ENCODE results near the gene DRAP1. TPM values are rescaled to one million over a fixed set of nuclear protein-coding genes. Genes with fewer than 3 reads are reported as not detected.

The DRAP1 gene
- total and polyA plus RNA-seq, 9 of the 15 experiments (the other 6 are each of a cell fraction or from before 2014, with no cell fraction given) = 9.6 to 200 (median 92.9) TPM

- TF ChIP-seq MLX (CRISPR knock-in tag; conservative IDR thresholded peaks at IDR 0.05) (no peak), ZNF589 (CRISPR knock-in tag; IDR thresholded peaks at IDR 0.05; ENCODE audit: low read depth) (no peak), STAG1 (CRISPR knock-in tag; IDR thresholded peaks at IDR 0.05; ENCODE audit: borderline replicate concordance) (peak; percentile 10; the same call in 1 of the 2 replicates), EP400 (IDR thresholded peaks at IDR 0.05) (peak; percentile 57; the same call in 1 of the 2 replicates), NR3C1 (CRISPR knock-in tag; IDR thresholded peaks at IDR 0.05) (peak; percentile 67; the same call in 1 of the 2 replicates), TGIF2 (CRISPR knock-in tag; IDR thresholded peaks at IDR 0.05) (no peak), REST (IDR thresholded peaks at IDR 0.05; ENCODE audit: borderline replicate concordance) (no peak), REST (CRISPR knock-in tag; IDR thresholded peaks at IDR 0.05; ENCODE audit: low read depth) (peak; percentile 59; the same call in 1 of the 2 replicates), ZNF398 (CRISPR knock-in tag; IDR thresholded peaks at IDR 0.05) (no peak), ZNF717 (CRISPR knock-in tag; IDR thresholded peaks at IDR 0.05) (no peak), ARNT (IDR thresholded peaks at IDR 0.05) (no peak), PREB (CRISPR knock-in tag; IDR thresholded peaks at IDR 0.05) (no peak), CCNT2 (IDR thresholded peaks at IDR 0.05; ENCODE audit: borderline replicate concordance, extremely low read depth, insufficient read length, low read depth, low read length) (peak; percentile 85)
Observed at GRCh38 chr11:65890324-65891218, 28.7 kb upstream of the DRAP1 start, which contains the start of gene CCDC85B (continued).
